K562 (cell line): ENCODE data around the gene QRICH1. TPM values are rescaled to one million over a fixed set of nuclear protein-coding genes. Genes with fewer than 3 reads are reported as not detected.
A peak's percentile ranks its signal among the peaks of the same experiment; 100 is the strongest.

ENCODE experiments used
- ARID2 ChIP-seq: fragments of 450-650 bp; IDR thresholded peaks from 2 replicates; pipeline ENCODE4 v1.6.1; 2017; ENCODE audit warnings: antibody characterized with exemption, mild to moderate bottlenecking
- CXXC5 ChIP-seq: fragments of 250-450 bp; sonication (Bioruptor Pico); IDR thresholded peaks from 2 replicates; pipeline ENCODE4 v1.8.0; 2022; ENCODE audit warnings: inconsistent platforms, mild to moderate bottlenecking, moderate library complexity
- HNRNPLL ChIP-seq: fragments of 200-400 bp; formaldehyde crosslinking; IDR thresholded peaks from 2 replicates; pipeline ENCODE4 v1.6.1; 2017; ENCODE audit warnings: low read length, low read depth, mild to moderate bottlenecking; ENCODE audit not compliant: poor library complexity, severe bottlenecking
- NCOA2 ChIP-seq, 2 experiments: fragments of 450-650 bp; IDR thresholded peaks; 2 replicates each; pipeline ENCODE4 v1.6.1; 2018; ENCODE audit warnings: mild to moderate bottlenecking in 2 of 2, moderate library complexity in 1 of 2; ENCODE audit not compliant: partially characterized antibody in 2 of 2
- PYGO2 ChIP-seq: fragments of 450-650 bp; IDR thresholded peaks from 2 replicates; pipeline ENCODE4 v1.6.1; 2016; ENCODE audit warnings: mild to moderate bottlenecking, missing genetic modification characterization, moderate library complexity, missing compliant biosample characterization
- RAD21 ChIP-seq, 2 experiments: fragments of 250-450 bp in 1 of 2; fragments of 450-650 bp in 1 of 2; sonication (Bioruptor Pico) in 1 of 2; formaldehyde crosslinking in 1 of 2; IDR thresholded peaks in 1 of 2; conservative IDR thresholded peaks in 1 of 2; 2 replicates each; pipeline versions ENCODE4 v1.4.0 to v1.8.0; 2020 to 2022; ENCODE audit warnings: mild to moderate bottlenecking in 2 of 2, moderate library complexity in 1 of 2
- U2AF1 ChIP-seq: fragments of 200-400 bp; formaldehyde crosslinking; optimal IDR thresholded peaks from 2 replicates; pipeline ENCODE3; 2017; ENCODE audit warnings: mild to moderate bottlenecking, low read depth, low read length, moderate library complexity
- YY1 ChIP-seq, 3 experiments: IDR thresholded peaks; 2 replicates each; pipeline ENCODE4 v1.6.1; 2011; ENCODE audit warnings: low read length in 2 of 3, mild to moderate bottlenecking in 2 of 3, moderate library complexity in 2 of 3, borderline replicate concordance in 1 of 3, control low read depth in 1 of 3, low read depth in 1 of 3; ENCODE audit not compliant: insufficient read depth in 3 of 3, insufficient replicate concordance in 2 of 3, control insufficient read depth in 1 of 3, insufficient read length in 1 of 3; ENCODE audit errors: extremely low read depth in 1 of 3
- ZNF696 ChIP-seq: fragments of 250-450 bp; sonication (Bioruptor Pico); conservative IDR thresholded peaks from 2 replicates; pipeline ENCODE4 v1.4.0; 2020; ENCODE audit warnings: mild to moderate bottlenecking, moderate library complexity
- polyA plus RNA-seq, 8 experiments: library from polyadenylated mRNA; depleted of rRNA in 4 of 8; stranded (reverse) in 5 of 8; unstranded in 3 of 8; fragments of >200 nt; fragmentation: Nextera tagmentation in 2 of 8; fragmentation: Illumina TruSeq in 1 of 8; extraction: Ambion mirVana in 2 of 8; extraction: Trizol in 1 of 8; gene quantifications; 2 replicates each; pipeline versions ENCODE4 v1.2.1 to v1.2.3, GENCODE V29; 2011 to 2014; ENCODE audit warnings: inconsistent platforms in 1 of 8, missing spikeins in 1 of 8
- total RNA-seq, 7 experiments: library from RNA; depleted of rRNA in 6 of 7; stranded (reverse); fragments of >200 nt in 6 of 7; fragmentation: Illumina TruSeq in 2 of 7; extraction: Trizol in 2 of 7; gene quantifications; 2 replicates each; pipeline versions ENCODE4 v1.2.1 to v1.2.3, GENCODE V29; 2011 to 2021; ENCODE audit warnings: low replicate concordance in 1 of 7
- TF ChIP-seq, protein P1 (sequence below), 2 experiments: fragments of 450-650 bp in 1 of 2; sonication (generic) in 1 of 2; formaldehyde crosslinking; conservative IDR thresholded peaks; 2 replicates each; pipeline versions ENCODE4 v1.4.0 to v1.8.1; 2020 to 2022; ENCODE audit warnings: mild to moderate bottlenecking in 1 of 2, missing genetic modification reagents in 1 of 2
- TF ChIP-seq, protein P2 (sequence below): sonication (generic); formaldehyde crosslinking; IDR thresholded peaks from 2 replicates; pipeline ENCODE4 v1.8.0; 2022; ENCODE audit warnings: mild to moderate bottlenecking, missing genetic modification reagents
- TF ChIP-seq, protein P3 (sequence below): fragments of 250-450 bp; sonication (Bioruptor Pico); IDR thresholded peaks from 2 replicates; pipeline ENCODE4 v1.5.0; 2022; ENCODE audit warnings: mild to moderate bottlenecking
- TF ChIP-seq, protein P4 (sequence below): sonication (generic); formaldehyde crosslinking; IDR thresholded peaks from 2 replicates; pipeline ENCODE4 v1.8.0; 2023; ENCODE audit warnings: mild to moderate bottlenecking, missing genetic modification reagents

QRICH1 gene
- total and polyA plus RNA-seq, 9 of the 15 experiments (the other 6 are each of a cell fraction or from before 2014, with no cell fraction given) = 20.1 to 99.2 (median 56.7) TPM

DNA sequence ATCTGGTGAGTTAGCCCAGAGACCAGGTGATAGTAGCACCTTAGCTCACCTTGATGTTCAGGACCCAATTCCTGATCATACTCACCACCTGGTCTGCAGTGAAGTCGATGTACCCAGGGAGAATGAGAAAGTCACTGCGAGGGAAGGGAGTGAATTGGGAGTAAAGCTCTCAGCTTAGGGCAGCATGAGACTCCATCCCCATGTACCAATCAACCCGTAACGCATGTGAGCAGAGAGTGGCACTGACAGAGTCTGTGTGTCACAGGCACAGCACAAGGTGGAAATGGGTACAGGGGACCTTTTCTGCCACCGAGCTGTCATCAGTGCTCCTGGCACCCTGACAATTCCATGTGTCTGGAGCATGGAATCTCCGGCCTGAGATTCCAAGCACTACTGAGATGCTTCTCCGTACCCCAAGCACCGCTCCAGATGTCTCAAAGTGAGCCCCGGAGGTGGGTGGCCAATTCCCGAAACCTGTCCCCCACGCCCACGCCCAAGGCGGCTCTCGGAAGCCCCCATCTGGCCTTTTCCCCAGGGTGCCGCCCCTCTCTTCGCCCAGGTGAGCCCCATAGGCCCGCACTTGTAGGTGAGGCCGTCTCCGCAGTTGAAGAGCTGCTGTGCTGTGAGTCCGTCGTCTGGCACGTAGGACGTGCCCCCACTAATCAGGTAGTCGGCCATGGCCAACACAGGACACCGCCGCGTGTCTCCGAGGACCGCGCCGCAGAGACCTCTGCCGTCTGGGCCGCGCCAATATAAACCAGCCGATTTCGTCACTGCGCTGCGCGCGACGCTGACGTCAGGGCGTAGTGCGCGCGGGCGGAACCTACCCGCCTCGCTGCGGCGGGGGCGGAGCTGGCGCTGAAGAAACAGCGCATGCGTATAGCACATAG is 65.0 kb downstream of the QRICH1 start, which contains the start of gene IMPDH2 (continued):
- TF ChIP-seq, protein P1, sequence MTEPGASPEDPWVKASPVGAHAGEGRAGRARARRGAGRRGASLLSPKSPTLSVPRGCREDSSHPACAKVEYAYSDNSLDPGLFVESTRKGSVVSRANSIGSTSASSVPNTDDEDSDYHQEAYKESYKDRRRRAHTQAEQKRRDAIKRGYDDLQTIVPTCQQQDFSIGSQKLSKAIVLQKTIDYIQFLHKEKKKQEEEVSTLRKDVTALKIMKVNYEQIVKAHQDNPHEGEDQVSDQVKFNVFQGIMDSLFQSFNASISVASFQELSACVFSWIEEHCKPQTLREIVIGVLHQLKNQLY (CRISPR knock-in tag; conservative IDR thresholded peaks at IDR 0.05) = no peak
- TF ChIP-seq ZNF696 (CRISPR knock-in tag) (no peak), RAD21 (CRISPR knock-in tag; conservative IDR thresholded peaks at IDR 0.05 in 1 of 2, IDR thresholded peaks at IDR 0.05 in 1 of 2) (0 out of 4 replicates have a peak, but pooled peaks of 1 of the 2 experiments have one; percentile 2), PYGO2 (tag) (no peak), U2AF1 (no peak), HNRNPLL (peak; percentile 75), NCOA2 (IDR thresholded peaks at IDR 0.05; ENCODE audit: partially characterized antibody in 2 of 2) (no peak), CXXC5 (CRISPR knock-in tag) (peak; percentile 86), YY1 (IDR thresholded peaks at IDR 0.05; ENCODE audit: borderline replicate concordance in 1 of 3, control insufficient read depth in 1 of 3, extremely low read depth in 1 of 3, insufficient read depth in 3 of 3, insufficient read length in 1 of 3, insufficient replicate concordance in 2 of 3, low read depth in 1 of 3, low read length in 2 of 3) (peak; percentile 17 to 80 (median 74)), ARID2 (no peak)
- TF ChIP-seq, protein P2, sequence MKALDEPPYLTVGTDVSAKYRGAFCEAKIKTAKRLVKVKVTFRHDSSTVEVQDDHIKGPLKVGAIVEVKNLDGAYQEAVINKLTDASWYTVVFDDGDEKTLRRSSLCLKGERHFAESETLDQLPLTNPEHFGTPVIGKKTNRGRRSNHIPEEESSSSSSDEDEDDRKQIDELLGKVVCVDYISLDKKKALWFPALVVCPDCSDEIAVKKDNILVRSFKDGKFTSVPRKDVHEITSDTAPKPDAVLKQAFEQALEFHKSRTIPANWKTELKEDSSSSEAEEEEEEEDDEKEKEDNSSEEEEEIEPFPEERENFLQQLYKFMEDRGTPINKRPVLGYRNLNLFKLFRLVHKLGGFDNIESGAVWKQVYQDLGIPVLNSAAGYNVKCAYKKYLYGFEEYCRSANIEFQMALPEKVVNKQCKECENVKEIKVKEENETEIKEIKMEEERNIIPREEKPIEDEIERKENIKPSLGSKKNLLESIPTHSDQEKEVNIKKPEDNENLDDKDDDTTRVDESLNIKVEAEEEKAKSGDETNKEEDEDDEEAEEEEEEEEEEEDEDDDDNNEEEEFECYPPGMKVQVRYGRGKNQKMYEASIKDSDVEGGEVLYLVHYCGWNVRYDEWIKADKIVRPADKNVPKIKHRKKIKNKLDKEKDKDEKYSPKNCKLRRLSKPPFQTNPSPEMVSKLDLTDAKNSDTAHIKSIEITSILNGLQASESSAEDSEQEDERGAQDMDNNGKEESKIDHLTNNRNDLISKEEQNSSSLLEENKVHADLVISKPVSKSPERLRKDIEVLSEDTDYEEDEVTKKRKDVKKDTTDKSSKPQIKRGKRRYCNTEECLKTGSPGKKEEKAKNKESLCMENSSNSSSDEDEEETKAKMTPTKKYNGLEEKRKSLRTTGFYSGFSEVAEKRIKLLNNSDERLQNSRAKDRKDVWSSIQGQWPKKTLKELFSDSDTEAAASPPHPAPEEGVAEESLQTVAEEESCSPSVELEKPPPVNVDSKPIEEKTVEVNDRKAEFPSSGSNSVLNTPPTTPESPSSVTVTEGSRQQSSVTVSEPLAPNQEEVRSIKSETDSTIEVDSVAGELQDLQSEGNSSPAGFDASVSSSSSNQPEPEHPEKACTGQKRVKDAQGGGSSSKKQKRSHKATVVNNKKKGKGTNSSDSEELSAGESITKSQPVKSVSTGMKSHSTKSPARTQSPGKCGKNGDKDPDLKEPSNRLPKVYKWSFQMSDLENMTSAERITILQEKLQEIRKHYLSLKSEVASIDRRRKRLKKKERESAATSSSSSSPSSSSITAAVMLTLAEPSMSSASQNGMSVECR (CRISPR knock-in tag) = peak; percentile 86
- TF ChIP-seq, protein P3, sequence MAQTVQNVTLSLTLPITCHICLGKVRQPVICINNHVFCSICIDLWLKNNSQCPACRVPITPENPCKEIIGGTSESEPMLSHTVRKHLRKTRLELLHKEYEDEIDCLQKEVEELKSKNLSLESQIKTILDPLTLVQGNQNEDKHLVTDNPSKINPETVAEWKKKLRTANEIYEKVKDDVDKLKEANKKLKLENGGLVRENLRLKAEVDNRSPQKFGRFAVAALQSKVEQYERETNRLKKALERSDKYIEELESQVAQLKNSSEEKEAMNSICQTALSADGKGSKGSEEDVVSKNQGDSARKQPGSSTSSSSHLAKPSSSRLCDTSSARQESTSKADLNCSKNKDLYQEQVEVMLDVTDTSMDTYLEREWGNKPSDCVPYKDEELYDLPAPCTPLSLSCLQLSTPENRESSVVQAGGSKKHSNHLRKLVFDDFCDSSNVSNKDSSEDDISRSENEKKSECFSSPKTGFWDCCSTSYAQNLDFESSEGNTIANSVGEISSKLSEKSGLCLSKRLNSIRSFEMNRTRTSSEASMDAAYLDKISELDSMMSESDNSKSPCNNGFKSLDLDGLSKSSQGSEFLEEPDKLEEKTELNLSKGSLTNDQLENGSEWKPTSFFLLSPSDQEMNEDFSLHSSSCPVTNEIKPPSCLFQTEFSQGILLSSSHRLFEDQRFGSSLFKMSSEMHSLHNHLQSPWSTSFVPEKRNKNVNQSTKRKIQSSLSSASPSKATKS (CRISPR knock-in tag) = no peak
- TF ChIP-seq, protein P4, sequence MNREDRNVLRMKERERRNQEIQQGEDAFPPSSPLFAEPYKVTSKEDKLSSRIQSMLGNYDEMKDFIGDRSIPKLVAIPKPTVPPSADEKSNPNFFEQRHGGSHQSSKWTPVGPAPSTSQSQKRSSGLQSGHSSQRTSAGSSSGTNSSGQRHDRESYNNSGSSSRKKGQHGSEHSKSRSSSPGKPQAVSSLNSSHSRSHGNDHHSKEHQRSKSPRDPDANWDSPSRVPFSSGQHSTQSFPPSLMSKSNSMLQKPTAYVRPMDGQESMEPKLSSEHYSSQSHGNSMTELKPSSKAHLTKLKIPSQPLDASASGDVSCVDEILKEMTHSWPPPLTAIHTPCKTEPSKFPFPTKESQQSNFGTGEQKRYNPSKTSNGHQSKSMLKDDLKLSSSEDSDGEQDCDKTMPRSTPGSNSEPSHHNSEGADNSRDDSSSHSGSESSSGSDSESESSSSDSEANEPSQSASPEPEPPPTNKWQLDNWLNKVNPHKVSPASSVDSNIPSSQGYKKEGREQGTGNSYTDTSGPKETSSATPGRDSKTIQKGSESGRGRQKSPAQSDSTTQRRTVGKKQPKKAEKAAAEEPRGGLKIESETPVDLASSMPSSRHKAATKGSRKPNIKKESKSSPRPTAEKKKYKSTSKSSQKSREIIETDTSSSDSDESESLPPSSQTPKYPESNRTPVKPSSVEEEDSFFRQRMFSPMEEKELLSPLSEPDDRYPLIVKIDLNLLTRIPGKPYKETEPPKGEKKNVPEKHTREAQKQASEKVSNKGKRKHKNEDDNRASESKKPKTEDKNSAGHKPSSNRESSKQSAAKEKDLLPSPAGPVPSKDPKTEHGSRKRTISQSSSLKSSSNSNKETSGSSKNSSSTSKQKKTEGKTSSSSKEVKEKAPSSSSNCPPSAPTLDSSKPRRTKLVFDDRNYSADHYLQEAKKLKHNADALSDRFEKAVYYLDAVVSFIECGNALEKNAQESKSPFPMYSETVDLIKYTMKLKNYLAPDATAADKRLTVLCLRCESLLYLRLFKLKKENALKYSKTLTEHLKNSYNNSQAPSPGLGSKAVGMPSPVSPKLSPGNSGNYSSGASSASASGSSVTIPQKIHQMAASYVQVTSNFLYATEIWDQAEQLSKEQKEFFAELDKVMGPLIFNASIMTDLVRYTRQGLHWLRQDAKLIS (CRISPR knock-in tag) = peak; percentile 87
